Tibial artery (tissue), 4 donors: ENCODE results near the gene SLCO3A1.

Source experiments
- DNase-seq, 2 donors: peaks; one replicate each; pipeline ENCODE4 v3.0.0-alpha.2; 2019
- H3K27ac ChIP-seq, 2 donors: fragments of 200-600 bp; sonication (generic) in 1 of 2; 1 replicate in 1 of 2; 2 replicates in 1 of 2; pipeline ENCODE4 v1.5.1; 2018 to 2019; ENCODE audit warnings: mild to moderate bottlenecking in 1 of 2
- H3K27me3 ChIP-seq, 2 donors: fragments of 200-600 bp; sonication (generic) in 1 of 2; one replicate each; pipeline versions ENCODE4 v1.5.1 to v1.6.0; 2016 to 2019
- H3K36me3 ChIP-seq, 3 donors: fragments of 200-600 bp; sonication (generic) in 2 of 3; one replicate each; pipeline ENCODE4 v1.5.1; 2016 to 2019; ENCODE audit warnings: mild to moderate bottlenecking in 2 of 3
- H3K4me1 ChIP-seq, 4 donors: fragments of 200-600 bp; sonication (generic) in 2 of 4; 1 replicate in 3 of 4; 2 replicates in 1 of 4; pipeline ENCODE4 v1.5.1; 2016 to 2019
- H3K4me3 ChIP-seq, 2 donors: fragments of 200-600 bp; sonication (generic) in 1 of 2; 1 replicate in 1 of 2; 2 replicates in 1 of 2; pipeline ENCODE4 v1.5.1; 2018 to 2019; ENCODE audit warnings: mild to moderate bottlenecking in 2 of 2
- H3K9me3 ChIP-seq, 3 donors: fragments of 200-600 bp; sonication (generic) in 1 of 3; one replicate each; pipeline ENCODE4 v1.5.1; 2016 to 2019
- CTCF ChIP-seq, 2 experiments: fragments of 200-600 bp in 1 of 2; fragments of 450-650 bp in 1 of 2; IDR thresholded peaks; one replicate each; pipeline ENCODE4 v1.5.1; 2017 to 2019; ENCODE audit warnings: antibody characterized with exemption in 2 of 2, mild to moderate bottlenecking in 1 of 2, moderate library complexity in 1 of 2
- intact Hi-C: fragments of 100-400 bp; cut with DNase I; formaldehyde crosslinking; loops from one replicate; pipeline ENCODE4 v1.15.0; 2023; ENCODE audit warnings: low total_unique reads

Gene SLCO3A1

GRCh38 chr15:91853511-91853947, at the start of gene SLCO3A1:
TSS of gene SLCO3A1 (plus strand) at chr15:91853708.
- H3K9me3 ChIP-seq, result no peaks in the 10 kb centered on the region
- H3K36me3 ChIP-seq, result no peaks in the 10 kb centered on the region
- H3K4me1 ChIP-seq, result peaks cover 0 to 41% (median 22%) of the 10 kb centered on the region in 4 donors
- TF ChIP-seq CTCF (IDR thresholded peaks at IDR 0.05), result no peak
- H3K27me3 ChIP-seq, result no peaks in the 10 kb centered on the region
- peak; percentile 78 to 87 for DNase-seq
- H3K4me3 ChIP-seq, result peak within 1 kb of the TSS; percentile 83 to 84
- H3K27ac ChIP-seq, result peak within 1 kb of the TSS; percentile 78 to 84
- intact Hi-C loops, result loop anchor here (5.0 kb wide), 1 partner anchor 224 kb away; no protein-coding TSS in a partner anchor

- no peaks in the 10 kb centered on the region for H3K9me3 ChIP-seq
- H3K4me1 ChIP-seq, result no peaks in the 10 kb centered on the region
- intact Hi-C loops, result no loop called here
- TF ChIP-seq CTCF (IDR thresholded peaks at IDR 0.05), result no peak
- H3K36me3 ChIP-seq, result no peaks in the 10 kb centered on the region
- DNase-seq, result no peak
- no peak overlapping the region for H3K27ac ChIP-seq
- H3K4me3 ChIP-seq, result no peak overlapping the region
- H3K27me3 ChIP-seq, result no peaks in the 10 kb centered on the region
These were observed 46.4 kb upstream of the SLCO3A1 start for GRCh38 chr15:91807122-91807521.

GRCh38 chr15:91813924-91814323, 39.6 kb upstream of the SLCO3A1 start:
- no peaks in the 10 kb centered on the region for H3K27me3 ChIP-seq
- peaks cover 7 to 17% (median 8%) of the 10 kb centered on the region in 3 donors for H3K9me3 ChIP-seq
- no peaks in the 10 kb centered on the region for H3K4me1 ChIP-seq
- DNase-seq, result no peak
- no peak overlapping the region for H3K4me3 ChIP-seq
- H3K27ac ChIP-seq, result no peak overlapping the region
- no peak for TF ChIP-seq CTCF (IDR thresholded peaks at IDR 0.05)
- intact Hi-C loops, result no loop called here
- no peaks in the 10 kb centered on the region for H3K36me3 ChIP-seq

GRCh38 chr15:91816942-91817341, 36.6 kb upstream of the SLCO3A1 start:
- H3K27me3 ChIP-seq, result no peaks in the 10 kb centered on the region
- intact Hi-C loops, result no loop called here
- DNase-seq, result no peak
- no peak overlapping the region for H3K27ac ChIP-seq
- no peaks in the 10 kb centered on the region for H3K36me3 ChIP-seq
- no peak overlapping the region for H3K4me3 ChIP-seq
- peaks cover 7 to 17% (median 8%) of the 10 kb centered on the region in 3 donors for H3K9me3 ChIP-seq
- no peaks in the 10 kb centered on the region for H3K4me1 ChIP-seq
- no peak for TF ChIP-seq CTCF (IDR thresholded peaks at IDR 0.05)

GRCh38 chr15:91821458-91821857, 32.0 kb upstream of the SLCO3A1 start:
- Histone ChIP-seq H3K4me1 (no peaks in the 10 kb centered on the region), H3K36me3 (no peaks in the 10 kb centered on the region), H3K27ac (no peak overlapping the region), H3K9me3 (no peaks in the 10 kb centered on the region), H3K4me3 (no peak overlapping the region), H3K27me3 (no peaks in the 10 kb centered on the region)
- intact Hi-C loops, result no loop called here
- DNase-seq, result no peak
- TF ChIP-seq CTCF (IDR thresholded peaks at IDR 0.05), result no peak

- TF ChIP-seq CTCF (IDR thresholded peaks at IDR 0.05), result no peak
- no peaks in the 10 kb centered on the region for H3K27me3 ChIP-seq
- H3K4me3 ChIP-seq, result no peak overlapping the region
- DNase-seq, result no peak
- H3K9me3 ChIP-seq, result no peaks in the 10 kb centered on the region
- no peak overlapping the region for H3K27ac ChIP-seq
- no peaks in the 10 kb centered on the region for H3K4me1 ChIP-seq
- intact Hi-C loops, result no loop called here
- H3K36me3 ChIP-seq, result no peaks in the 10 kb centered on the region
These were observed 29.3 kb upstream of the SLCO3A1 start for GRCh38 chr15:91824256-91824655.
